GM12874 (cell line): Measurements from ENCODE around the gene GPR137.

Source experiments
- TF ChIP-seq, protein P1 (sequence below): IDR thresholded peaks from 2 replicates; pipeline ENCODE4 v1.5.1; 2011; ENCODE audit warnings: low read depth, mild to moderate bottlenecking, control low read depth, low read length, moderate library complexity; ENCODE audit not compliant: insufficient read depth

GPR137 gene

DNA sequence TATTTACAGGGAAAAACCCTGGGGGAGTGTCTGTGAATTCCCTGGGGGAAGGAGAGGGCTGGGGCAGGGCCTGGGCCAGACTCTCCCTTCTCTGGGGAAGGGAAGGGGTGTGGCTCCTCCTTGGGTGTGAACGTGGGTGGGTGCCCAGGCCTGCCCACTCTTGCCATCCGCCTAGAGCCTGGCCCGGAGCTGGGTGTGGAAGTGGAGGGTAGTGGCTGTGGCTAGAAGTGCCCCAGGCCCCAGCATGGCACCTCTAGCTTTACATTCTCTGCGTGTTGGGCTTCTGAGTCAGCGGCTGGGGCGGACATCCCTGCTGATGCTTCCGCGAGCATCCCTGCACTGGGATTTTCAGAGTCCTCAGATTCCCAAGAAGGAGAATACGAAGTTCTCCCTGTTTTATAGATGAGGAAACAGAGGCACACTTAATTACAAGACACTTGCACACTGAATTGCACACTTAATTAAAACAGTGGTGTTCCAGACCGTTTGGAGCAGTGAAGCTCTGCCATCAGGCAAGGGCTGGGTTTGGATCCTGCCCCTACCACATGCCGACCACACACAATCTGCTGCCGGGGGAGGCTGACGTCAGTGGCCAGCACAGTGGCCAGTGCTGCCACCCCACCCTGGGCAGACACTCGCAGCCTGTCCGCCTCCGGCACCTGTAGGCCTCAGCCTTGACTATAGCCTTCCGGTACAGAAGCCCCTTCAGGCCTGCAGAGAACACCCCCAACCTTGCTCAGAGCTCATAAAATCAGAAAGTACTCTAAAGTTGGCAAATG, 8.8 kb upstream of the GPR137 start:
- TF ChIP-seq, protein P1, sequence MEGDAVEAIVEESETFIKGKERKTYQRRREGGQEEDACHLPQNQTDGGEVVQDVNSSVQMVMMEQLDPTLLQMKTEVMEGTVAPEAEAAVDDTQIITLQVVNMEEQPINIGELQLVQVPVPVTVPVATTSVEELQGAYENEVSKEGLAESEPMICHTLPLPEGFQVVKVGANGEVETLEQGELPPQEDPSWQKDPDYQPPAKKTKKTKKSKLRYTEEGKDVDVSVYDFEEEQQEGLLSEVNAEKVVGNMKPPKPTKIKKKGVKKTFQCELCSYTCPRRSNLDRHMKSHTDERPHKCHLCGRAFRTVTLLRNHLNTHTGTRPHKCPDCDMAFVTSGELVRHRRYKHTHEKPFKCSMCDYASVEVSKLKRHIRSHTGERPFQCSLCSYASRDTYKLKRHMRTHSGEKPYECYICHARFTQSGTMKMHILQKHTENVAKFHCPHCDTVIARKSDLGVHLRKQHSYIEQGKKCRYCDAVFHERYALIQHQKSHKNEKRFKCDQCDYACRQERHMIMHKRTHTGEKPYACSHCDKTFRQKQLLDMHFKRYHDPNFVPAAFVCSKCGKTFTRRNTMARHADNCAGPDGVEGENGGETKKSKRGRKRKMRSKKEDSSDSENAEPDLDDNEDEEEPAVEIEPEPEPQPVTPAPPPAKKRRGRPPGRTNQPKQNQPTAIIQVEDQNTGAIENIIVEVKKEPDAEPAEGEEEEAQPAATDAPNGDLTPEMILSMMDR = no peak

- TF ChIP-seq, protein P1 = no peak
Measured at GRCh38 chr11:64278576-64279190, 7.0 kb upstream of the GPR137 start.

- TF ChIP-seq, protein P1 = no peak
Measured at GRCh38 chr11:64281957-64282770, 3.5 kb upstream of the GPR137 start.

GRCh38 chr11:64283092-64283491, 2.6 kb upstream of the GPR137 start:
- TF ChIP-seq, protein P1 = no peak

DNA sequence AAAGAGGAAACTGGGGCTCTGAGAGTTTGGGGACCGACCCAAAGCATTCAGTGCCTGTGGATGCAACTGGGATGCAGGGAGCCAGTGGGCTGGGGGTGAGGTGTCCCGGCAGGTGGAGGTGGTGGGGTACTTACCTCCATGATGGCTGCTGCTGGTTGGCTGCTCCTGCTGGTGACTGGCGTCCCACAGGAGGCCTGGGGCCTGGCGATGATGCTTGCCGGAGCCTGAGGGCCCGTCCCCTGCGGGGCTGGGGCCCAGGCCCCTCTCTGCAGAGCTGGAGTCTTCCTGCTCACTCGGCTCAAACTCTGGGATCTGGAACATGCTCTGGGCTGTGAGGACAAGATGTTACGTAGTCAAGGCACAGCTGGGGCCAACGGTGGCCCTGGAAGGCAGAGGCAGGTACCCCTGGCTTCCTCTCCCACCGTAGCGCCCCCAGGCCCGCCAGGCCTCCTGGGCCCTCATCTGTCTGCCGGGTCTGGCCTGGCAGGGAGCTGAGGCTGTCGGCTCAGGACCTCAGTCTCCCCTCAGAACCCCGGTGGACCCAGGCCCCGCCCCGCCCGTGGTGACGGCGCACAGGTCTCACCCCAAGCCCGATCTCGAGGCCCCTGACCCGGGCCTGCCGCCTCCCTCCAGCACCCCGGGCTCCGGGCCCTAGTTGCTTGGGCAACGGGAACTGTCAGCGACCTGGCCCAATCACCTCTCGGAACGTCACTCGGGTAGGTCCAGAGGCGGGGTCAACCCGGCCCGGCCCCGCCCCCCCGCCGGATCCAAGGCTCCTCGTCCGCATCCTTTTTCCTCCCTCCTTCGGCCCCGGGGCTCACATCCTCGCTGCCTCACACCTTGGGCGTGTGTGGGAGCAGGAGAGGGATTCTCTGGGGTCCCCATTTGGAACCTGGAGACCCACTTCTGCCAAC, 1.3 kb upstream of the GPR137 start, which contains the start of gene BAD:
TSS of gene BAD (minus strand) at position 618 of the 914 bp plus-strand sequence. CDS start at position 321, 297 bp downstream.
- TF ChIP-seq, protein P1 = 0 out of 2 replicates have a peak, but pooled peaks have one; percentile 6

DNA sequence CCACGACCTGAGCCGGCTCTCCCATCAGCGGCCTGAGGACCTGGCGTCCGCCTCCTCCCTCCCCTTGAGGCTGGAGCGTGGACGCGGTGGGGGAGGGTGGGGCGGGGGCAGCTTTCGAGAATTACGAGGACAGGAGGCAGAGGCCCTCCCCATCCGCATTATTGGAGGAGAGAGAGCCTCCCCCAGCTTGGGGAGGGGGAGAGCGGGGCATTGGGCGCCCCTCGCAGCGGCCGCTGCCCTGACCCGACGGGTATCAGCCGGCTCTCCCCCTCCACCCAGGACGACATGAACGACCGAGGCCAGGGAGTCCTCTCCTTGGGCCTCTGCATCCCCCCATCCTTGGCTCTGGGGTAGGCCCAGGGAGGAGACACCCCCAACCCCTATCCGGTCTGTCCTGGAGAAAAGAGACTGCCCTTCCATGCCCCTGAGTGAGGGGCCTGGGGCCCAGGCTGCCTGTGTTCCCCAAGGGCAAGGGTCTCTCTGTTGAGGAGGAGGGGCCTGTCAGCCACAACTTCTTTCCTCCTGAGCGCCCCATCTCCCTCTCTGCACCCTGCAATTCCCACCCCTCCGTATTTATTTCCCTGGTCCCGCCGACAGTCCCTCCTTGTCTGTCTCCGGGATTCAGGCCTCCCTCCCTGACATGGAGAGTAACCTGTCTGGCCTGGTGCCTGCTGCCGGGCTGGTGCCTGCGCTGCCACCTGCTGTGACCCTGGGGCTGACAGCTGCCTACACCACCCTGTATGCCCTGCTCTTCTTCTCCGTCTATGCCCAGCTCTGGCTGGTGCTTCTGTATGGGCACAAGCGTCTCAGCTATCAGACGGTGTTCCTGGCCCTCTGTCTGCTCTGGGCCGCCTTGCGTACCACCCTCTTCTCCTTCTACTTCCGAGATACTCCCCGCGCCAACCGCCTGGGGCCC, 495 bp downstream of the GPR137 start:
- TF ChIP-seq, protein P1 = peak; percentile 49
